Esophagus muscularis mucosa (tissue), 4 donors: Measurements from ENCODE around the gene KIF5C. TPM values are rescaled to one million over a fixed set of nuclear protein-coding genes. Genes with fewer than 3 reads are reported as not detected.

Experiments
- DNase-seq: peaks from one replicate; pipeline ENCODE4 v3.0.0-alpha.2; 2017; ENCODE audit errors: extremely low spot score
- H3K27ac ChIP-seq, 4 donors: fragments of 200-600 bp; sonication (generic); replicated peaks in 1 of 4; 1 replicate in 3 of 4; 2 replicates in 1 of 4; pipeline ENCODE4 v1.5.1; 2016 to 2019; ENCODE audit warnings: mild to moderate bottlenecking in 1 of 4
- H3K27me3 ChIP-seq, 4 donors: fragments of 200-600 bp; sonication (generic); one replicate each; pipeline versions ENCODE4 v1.5.1 to v1.6.0; 2016 to 2019
- H3K36me3 ChIP-seq, 4 donors: fragments of 200-600 bp; sonication (generic); one replicate each; pipeline ENCODE4 v1.5.1; 2016 to 2019
- H3K4me1 ChIP-seq, 4 donors: fragments of 200-600 bp; sonication (generic); one replicate each; pipeline ENCODE4 v1.5.1; 2016 to 2019
- H3K4me3 ChIP-seq, 4 donors: fragments of 200-600 bp; sonication (generic); 1 replicate in 2 of 4; 2 replicates in 2 of 4; pipeline ENCODE4 v1.5.1; 2016 to 2019; ENCODE audit warnings: mild to moderate bottlenecking in 4 of 4, moderate library complexity in 1 of 4
- H3K9me3 ChIP-seq, 4 donors: fragments of 200-600 bp; sonication (generic); 1 replicate in 3 of 4; 2 replicates in 1 of 4; pipeline ENCODE4 v1.5.1; 2016 to 2019
- CTCF ChIP-seq, 3 experiments: fragments of 200-600 bp in 2 of 3; fragments of 450-650 bp in 1 of 3; sonication (generic) in 2 of 3; IDR thresholded peaks; one replicate each; pipeline ENCODE4 v1.5.1; 2017 to 2019; ENCODE audit warnings: antibody characterized with exemption in 3 of 3, mild to moderate bottlenecking in 2 of 3, moderate library complexity in 1 of 3
- EP300 ChIP-seq: sonication (generic); formaldehyde crosslinking; IDR thresholded peaks from one replicate; pipeline ENCODE4 v1.6.1; 2017; ENCODE audit warnings: antibody characterized with exemption
- POLR2A ChIP-seq: fragments of 450-650 bp; IDR thresholded peaks from one replicate; pipeline ENCODE4 v1.6.1; 2017; ENCODE audit warnings: antibody characterized with exemption, moderate library complexity, mild to moderate bottlenecking, low read depth
- POLR2AphosphoS5 ChIP-seq, 2 donors: sonication (generic); formaldehyde crosslinking; IDR thresholded peaks; one replicate each; pipeline ENCODE4 v1.6.1; 2017; ENCODE audit warnings: antibody characterized with exemption in 2 of 2
- WGBS: methylation state at CpG from one replicate; pipeline ENCODE4 v1.1.5; 2018; 5-methylcytosine and 5-hydroxymethylcytosine counted together
- intact Hi-C: fragments of 100-400 bp; cut with DNase I; formaldehyde crosslinking; loops from one replicate; pipeline ENCODE4 v1.15.1; 2023
- total RNA-seq, 4 donors: library from RNA; depleted of rRNA; stranded (reverse); fragments of >200 nt; gene quantifications; one replicate each; pipeline versions ENCODE4 v1.1.0 to v1.2.1, GENCODE V29; 2016

Gene KIF5C
- total RNA-seq, 4 donors from 2014 or later: 2.9 to 4.6 (median 3.2) TPM

GRCh38 chr2:148902798-148903197 lies 27.8 kb downstream of the KIF5C start:
- H3K27ac ChIP-seq: no peak overlapping the region
- H3K9me3 ChIP-seq: peaks cover 0 to 5% (median 0%) of the 10 kb centered on the region in 4 donors
- H3K4me3 ChIP-seq: no peak overlapping the region
- no peaks in the 10 kb centered on the region for H3K4me1 ChIP-seq
- WGBS: 94% methylated on average over 1 of the region's 1 CpG
- TF ChIP-seq POLR2AphosphoS5 (IDR thresholded peaks at IDR 0.05) (no peak), EP300 (no peak), POLR2A (no peak), CTCF (IDR thresholded peaks at IDR 0.05) (no peak)
- H3K27me3 ChIP-seq: no peaks in the 10 kb centered on the region
- intact Hi-C loops: no loop called here
- H3K36me3 ChIP-seq: no peaks in the 10 kb centered on the region
- DNase-seq: peak; percentile 53

GRCh38 chr2:148903294-148903693 lies 28.3 kb downstream of the KIF5C start:
- intact Hi-C loops: no loop called here
- WGBS: 79% methylated on average over 6 of the region's 6 CpGs
- TF ChIP-seq EP300 (no peak), POLR2A (no peak), CTCF (IDR thresholded peaks at IDR 0.05) (no peak), POLR2AphosphoS5 (IDR thresholded peaks at IDR 0.05) (no peak)
- H3K36me3 ChIP-seq: no peaks in the 10 kb centered on the region
- H3K27me3 ChIP-seq: no peaks in the 10 kb centered on the region
- no peak overlapping the region for H3K27ac ChIP-seq
- no peak overlapping the region for H3K4me3 ChIP-seq
- no peaks in the 10 kb centered on the region for H3K4me1 ChIP-seq
- DNase-seq: peak; percentile 72
- H3K9me3 ChIP-seq: peaks cover 0 to 5% (median 0%) of the 10 kb centered on the region in 4 donors

- Histone ChIP-seq H3K27me3 (no peaks in the 10 kb centered on the region), H3K9me3 (peaks cover 0 to 5% (median 0%) of the 10 kb centered on the region in 4 donors), H3K4me1 (no peaks in the 10 kb centered on the region), H3K36me3 (no peaks in the 10 kb centered on the region), H3K27ac (no peak overlapping the region), H3K4me3 (no peak overlapping the region)
- DNase-seq: no peak
- WGBS: 79% methylated on average over 4 of the region's 4 CpGs
- TF ChIP-seq EP300: no peak
- intact Hi-C loops: no loop called here
These were observed 29.0 kb downstream of the KIF5C start for GRCh38 chr2:148903979-148904378.

- no peak for DNase-seq
- Histone ChIP-seq H3K36me3 (no peaks in the 10 kb centered on the region), H3K9me3 (peaks cover 0 to 5% (median 0%) of the 10 kb centered on the region in 4 donors), H3K27ac (no peak overlapping the region), H3K4me1 (no peaks in the 10 kb centered on the region), H3K4me3 (no peak overlapping the region), H3K27me3 (no peaks in the 10 kb centered on the region)
- no peak for TF ChIP-seq POLR2A
- TF ChIP-seq CTCF (IDR thresholded peaks at IDR 0.05): no peak
- no peak for TF ChIP-seq EP300
- 96% methylated on average over 4 of the region's 4 CpGs for WGBS
- intact Hi-C loops: no loop called here
These were observed 31.1 kb downstream of the KIF5C start for GRCh38 chr2:148906124-148906523.

GRCh38 chr2:148907085-148907785 lies 32.2 kb downstream of the KIF5C start:
- no peaks in the 10 kb centered on the region for H3K36me3 ChIP-seq
- no peak for TF ChIP-seq EP300
- no peak for TF ChIP-seq POLR2AphosphoS5 (IDR thresholded peaks at IDR 0.05)
- no peak for TF ChIP-seq POLR2A
- no peak for TF ChIP-seq CTCF (IDR thresholded peaks at IDR 0.05)
- 89% methylated on average over 5 of the region's 5 CpGs for WGBS
- intact Hi-C loops: no loop called here
- no peaks in the 10 kb centered on the region for H3K4me1 ChIP-seq
- H3K9me3 ChIP-seq: peaks cover 0 to 5% (median 0%) of the 10 kb centered on the region in 4 donors
- no peak overlapping the region for H3K4me3 ChIP-seq
- H3K27ac ChIP-seq: no peak overlapping the region
- no peaks in the 10 kb centered on the region for H3K27me3 ChIP-seq
- no peak for DNase-seq
